HFF-Myc (cell line): ENCODE measurements around the gene ARL14EPL.
"Not testable (repeated sequence)": the region's sequence is repeated elsewhere in the genome, so short reads cannot be mapped to it uniquely, and the experiment has no call there.

Experiments used
- DNase-seq: peaks from one replicate; pipeline ENCODE4 v3.0.0-alpha.2; 2011; ENCODE audit warnings: low read depth; ENCODE audit errors: extremely low read depth
- H3K4me3 ChIP-seq: replicated peaks from 2 replicates; pipeline ENCODE4 v1.5.1; 2011; ENCODE audit warnings: low read depth, mild to moderate bottlenecking, control low read depth, low read length
- CTCF ChIP-seq: IDR thresholded peaks from 2 replicates; pipeline ENCODE4 v1.5.1; 2012; ENCODE audit warnings: mild to moderate bottlenecking, low read depth, low read length, control low read depth; ENCODE audit errors: missing control alignments

The ARL14EPL gene

GRCh38 chr5:116088062-116088461, 55.8 kb downstream of the ARL14EPL start:
- TF ChIP-seq CTCF: no peak
- no peak for DNase-seq
- H3K4me3 ChIP-seq: no peak overlapping the region

DNA sequence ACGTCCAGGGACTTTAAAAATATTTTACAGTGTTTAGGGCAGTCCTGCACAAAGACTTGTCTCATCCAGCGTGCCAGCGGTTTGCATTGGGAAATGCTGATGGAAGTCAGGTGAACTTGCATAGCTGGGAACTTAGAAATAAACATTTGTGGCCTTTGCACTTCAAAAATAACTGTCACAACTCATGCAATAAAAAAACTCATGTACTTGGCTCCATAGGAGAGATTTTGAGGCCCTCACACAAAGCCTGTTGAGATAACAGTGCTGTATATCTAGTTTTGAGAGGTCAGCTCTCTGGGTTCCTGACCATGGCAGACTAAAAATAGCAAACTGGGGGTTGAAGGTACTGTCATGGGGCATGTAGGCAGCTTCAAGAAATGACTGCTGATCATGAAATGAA, 58.0 kb downstream of the ARL14EPL start:
- no peak for DNase-seq
- TF ChIP-seq CTCF: no peak
- no peak overlapping the region for H3K4me3 ChIP-seq

DNA sequence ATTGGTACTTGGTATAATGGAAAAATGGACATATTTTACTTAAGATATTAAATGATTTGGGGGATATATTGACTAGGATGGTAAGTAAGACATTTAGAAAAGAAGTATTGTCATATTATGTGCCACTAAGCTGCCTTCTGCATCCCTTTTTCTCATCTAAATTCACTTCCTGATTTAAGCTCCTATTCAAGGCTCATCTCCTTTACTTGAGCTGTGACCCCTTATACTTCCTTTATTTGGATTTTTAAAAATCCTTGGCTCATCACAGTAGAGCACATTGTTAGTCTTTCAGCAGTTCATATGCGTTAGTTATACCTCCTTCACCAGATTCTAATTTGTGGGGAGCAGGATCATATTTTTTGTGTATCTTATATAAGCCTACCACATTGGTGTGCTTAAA, 59.1 kb downstream of the ARL14EPL start:
- no peak overlapping the region for H3K4me3 ChIP-seq
- DNase-seq: no peak
- no peak for TF ChIP-seq CTCF

GRCh38 chr5:116097301-116097700, 65.0 kb downstream of the ARL14EPL start:
- no peak for DNase-seq
- no peak for TF ChIP-seq CTCF
- no peak overlapping the region for H3K4me3 ChIP-seq

DNA sequence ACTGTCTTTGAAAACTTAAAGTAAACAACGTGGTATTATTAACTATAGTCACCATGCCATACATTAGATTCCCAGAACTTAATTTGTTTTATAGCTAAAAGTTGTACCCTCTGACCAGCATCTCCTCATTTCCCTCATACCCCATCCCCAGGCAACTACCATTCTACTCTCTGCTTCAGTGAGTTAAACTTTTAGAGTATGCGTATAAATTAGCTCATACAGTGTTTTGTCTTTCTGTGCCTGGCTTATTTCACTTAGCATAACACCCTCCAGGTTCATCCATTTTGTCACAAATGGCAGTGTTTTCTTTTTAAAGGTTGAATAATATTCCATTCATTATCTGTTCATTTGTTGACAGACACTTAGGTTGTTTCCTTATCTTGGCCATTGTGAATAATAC, 66.7 kb downstream of the ARL14EPL start:
- H3K4me3 ChIP-seq: no peak overlapping the region
- no peak for TF ChIP-seq CTCF
- DNase-seq: no peak

DNA sequence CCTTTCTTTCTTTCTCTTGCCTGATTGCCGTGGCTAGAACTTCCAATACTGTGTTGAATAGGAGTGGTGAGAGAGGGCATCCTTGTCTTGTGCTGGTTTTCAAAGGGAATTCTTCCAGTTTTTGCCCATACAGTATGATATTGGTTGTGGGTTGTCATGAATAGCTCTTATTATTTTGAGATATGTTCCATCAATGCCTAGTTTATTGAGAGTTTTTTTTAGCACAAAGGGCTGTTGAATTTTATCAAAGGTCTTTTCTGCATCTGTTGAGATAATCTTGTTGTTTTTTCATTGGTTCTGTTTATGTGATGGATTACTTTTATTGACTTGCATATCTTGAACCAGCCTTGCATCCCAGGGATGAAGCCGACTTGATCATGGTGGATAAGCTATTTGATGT, 72.7 kb downstream of the ARL14EPL start:
- H3K4me3 ChIP-seq: not testable (repeated sequence)

More for the DNA sequence above, 72.7 kb downstream of the ARL14EPL start:
- not testable (repeated sequence) for DNase-seq
